ENCODE results near the gene LHX3.

The LHX3 gene

DNA sequence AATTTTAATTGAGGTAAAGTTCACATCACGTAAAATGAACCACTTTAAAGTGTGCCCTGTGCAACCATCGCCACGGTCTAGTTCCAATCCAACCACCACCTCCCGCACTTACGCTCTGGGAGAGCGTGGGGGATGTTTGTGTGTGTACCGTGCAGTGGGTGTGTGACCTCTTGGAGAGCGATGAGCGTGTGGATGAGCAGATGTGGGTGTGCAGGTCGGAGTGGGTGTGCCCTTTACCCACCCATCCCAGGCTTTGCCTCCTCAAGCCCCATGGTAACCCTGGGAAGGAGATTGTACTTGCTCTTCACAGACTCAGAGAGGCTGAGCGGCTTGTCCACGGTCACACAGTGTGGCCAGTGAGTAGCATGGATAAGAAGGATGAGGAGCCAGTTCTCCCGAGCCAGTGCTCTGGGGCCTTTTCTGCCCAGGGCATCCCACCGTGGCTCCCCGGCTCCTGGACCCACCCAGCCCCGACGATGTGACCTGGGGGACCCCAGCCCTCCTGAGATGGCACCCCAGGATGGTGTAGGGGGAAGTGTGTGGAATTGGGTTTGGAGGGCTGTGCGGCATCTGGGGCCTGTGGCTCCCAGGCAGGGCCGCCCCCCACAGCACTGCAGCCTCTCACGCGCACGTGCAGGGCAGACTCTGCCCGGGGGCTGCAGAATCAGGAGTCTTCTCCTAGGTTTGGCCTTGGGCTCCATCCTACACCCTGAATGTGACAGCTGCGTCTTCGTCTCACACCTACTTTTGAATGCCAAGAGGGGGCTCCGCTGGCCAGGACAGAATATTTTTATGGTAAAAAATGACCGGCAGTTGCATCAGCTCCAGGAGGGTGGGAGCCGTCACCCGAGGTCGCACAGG lies 13.6 kb downstream of the LHX3 start:
- DNase-seq, result no peak

DNA sequence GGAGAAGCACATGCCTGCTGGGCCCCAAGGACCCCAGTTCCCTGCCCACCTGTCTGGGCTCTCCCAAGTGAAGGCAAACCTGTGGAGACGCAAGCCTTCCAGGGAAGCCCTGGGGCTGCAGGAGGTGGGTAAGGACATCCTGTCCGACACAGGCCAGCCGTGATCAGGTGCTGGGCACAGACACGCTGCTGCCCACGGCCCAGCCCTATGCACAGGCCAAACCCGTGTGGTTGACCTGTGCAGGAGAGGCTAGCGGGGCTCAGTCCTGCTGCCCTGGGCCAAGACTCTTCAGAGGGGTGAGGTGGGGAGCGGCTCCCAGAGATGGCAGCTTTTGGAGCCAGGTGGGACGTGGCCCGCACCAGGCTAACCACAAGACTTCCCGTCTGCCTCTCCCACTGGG lies 14.3 kb downstream of the LHX3 start:
- no peak for DNase-seq

DNA sequence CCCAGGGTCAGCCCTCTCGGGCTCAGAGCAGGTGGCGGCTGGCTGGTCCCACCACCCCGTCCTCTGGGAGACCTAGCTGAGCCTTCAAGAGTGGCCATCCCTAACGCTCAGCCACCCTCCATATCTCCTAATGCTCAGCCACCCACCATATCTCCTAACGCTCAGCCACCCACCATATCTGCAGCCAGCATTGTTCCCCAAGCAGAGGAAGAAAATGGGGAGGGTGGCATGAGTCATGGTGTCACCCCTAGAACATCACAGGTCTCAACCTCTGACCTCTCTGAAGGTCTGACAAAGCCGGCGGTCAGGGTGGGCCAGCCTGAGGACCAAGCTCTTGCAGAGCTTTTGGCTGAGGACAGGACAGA lies 14.7 kb downstream of the LHX3 start:
- no peak for DNase-seq

DNA sequence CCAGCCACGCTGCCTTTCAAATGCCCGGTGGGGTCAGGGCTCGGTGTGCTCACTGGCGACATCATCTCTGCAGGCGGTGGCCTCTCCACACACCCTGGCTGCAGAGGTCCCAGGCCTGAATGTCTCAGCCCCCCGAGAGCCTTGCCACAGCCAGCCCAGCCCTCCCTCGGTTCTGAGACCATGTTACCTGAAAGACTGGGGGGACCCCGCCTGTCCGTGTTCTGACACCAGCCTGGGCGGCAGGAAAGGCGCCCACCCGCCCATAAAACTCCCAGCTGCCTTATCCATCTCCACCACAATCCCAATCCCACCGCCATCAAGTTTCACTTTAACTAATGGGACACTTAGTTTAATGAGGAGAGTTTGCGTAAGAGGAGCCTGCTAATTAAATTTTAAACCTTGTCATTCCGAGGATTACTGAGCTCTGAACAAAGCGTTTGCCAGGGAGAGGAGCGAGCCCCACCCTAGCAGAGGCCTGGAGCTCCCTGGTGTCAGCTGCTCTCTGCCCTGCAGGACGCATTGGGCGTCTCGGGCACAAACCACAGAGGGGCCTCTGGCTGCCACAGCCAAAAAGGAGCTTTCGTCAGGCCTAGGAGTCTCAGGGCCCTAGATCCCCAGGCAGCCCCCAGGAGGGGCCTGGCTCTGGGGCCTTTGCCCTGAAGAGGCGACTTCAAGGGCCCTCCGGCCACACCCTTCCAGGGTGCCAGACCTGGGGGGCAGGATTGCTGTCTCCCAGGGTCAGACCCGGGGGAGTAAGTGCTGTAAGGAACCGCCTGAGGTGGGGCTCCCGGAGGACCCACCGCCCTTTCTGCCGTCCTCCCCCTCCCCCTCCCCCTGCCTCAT lies 15.3 kb downstream of the LHX3 start:
- DNase-seq, result no peak

DNA sequence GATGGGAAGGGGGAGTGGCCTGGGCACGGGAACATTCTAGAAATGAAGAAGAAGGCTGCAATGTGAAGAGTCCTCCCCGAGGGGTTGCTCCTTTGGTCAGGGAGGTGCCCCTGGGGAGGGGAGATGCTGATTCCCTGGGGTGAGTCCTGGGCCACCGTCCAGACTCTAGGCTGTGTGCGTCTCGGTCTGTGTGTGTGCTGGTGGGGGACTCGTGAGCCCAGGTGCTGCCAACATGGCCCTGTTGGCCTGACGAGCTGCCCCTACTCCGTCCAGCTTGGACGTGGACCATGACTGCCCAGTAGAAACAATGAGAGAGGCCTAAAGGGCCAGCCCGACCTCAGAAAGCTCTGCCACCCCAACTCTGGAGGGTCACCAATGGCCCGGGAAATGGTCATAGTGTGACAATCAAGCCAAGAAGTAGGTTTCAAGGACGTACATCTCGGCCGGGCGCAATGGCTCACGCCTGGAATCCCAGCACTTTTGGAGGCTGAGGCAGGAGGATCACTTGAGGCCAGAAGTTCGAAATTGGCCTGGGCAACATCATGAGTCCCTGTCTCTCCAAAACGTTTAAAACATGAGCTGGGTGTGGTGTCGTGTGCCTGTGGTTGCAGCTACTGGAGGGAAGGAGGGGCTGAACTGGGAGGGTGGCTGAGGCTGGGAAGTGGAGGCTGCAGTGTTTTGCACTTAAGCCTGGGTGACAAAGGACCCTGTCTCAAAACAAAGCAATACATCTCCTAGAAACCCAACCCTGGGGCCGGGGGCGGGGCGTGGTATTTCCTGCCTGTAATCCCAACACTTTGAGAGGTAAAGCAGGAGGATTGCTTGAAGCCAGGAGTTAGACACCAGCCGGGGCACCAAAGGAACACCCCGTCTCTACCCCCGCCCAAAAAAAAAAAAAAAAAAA lies 17.0 kb downstream of the LHX3 start:
- DNase-seq, result no peak

DNA sequence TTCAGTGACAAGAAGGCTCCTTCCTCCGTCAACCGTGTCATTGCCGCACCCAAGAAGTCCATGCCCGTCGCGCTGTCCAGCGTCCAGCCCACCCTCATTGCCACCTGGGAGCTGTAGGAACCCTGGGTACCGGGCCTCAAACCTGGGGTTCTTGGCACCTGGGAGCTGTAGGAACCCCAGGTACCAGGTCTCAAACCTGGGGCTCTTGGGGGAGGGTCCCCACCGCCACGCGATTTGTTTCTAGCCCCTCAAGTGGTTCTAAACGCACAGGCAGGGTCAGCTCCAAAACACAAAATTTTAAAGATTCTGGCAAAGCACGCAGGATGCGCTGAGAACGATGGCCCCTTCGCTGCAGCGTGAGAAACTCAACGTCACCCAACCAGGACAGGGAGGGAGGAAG lies 17.7 kb downstream of the LHX3 start:
- no peak for DNase-seq

DNA sequence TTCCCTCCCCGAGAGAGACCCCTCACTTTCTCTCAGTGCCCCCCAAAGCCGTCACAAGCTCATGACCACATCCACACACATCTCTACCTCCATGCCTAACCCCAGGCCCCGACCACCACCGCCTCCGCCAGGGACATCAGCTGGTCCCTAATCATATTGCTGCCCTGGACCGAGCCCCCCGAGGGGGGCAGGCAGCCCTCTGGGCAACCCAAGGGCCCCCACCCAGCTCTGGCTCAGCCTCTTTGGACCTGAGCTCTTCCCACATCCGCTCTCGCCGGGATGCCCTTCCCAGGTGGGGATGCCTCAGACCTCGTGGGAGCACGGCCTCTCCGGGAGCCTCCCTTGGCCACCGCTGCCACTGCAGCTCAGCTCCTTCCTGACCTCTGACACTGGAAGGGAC lies 18.5 kb downstream of the LHX3 start:
- no peak for DNase-seq

DNA sequence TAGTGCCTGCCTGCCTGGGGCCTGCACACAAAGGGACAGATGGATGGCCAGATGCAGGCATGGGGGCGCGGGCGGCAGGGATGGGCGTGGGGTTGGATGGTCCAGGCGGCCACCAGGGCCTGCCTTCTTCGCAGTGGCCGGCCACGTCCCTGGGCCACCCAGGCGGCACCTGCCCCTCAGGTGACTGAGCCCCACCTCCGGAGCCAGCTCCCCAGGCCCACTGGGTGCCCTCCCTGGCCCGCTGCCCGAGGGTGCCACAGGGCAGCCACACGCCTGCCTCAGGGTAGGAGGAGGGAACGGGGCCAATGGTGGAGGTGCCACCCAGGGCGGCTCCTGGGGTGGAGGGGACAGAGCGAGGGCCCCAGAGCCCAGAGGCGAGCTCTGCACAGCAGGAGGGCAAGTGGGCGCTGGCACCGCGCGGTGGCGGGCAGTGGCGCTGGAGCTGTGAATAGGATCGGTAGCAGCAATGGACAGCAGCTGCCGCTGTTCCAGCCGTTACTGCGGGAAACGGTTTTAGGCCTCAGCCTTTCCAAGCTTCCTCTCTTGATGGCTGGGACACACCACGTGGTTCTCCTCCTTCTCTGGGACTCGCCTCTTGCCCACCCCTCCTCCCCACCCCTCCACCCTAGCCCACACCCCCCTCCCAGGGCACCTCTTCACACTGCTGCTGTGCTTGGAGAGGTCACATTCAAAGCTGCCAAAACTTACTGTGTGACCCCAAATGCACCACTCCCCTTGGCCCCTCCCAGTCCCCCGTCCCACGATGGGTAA lies 19.1 kb downstream of the LHX3 start:
- DNase-seq, result no peak

DNA sequence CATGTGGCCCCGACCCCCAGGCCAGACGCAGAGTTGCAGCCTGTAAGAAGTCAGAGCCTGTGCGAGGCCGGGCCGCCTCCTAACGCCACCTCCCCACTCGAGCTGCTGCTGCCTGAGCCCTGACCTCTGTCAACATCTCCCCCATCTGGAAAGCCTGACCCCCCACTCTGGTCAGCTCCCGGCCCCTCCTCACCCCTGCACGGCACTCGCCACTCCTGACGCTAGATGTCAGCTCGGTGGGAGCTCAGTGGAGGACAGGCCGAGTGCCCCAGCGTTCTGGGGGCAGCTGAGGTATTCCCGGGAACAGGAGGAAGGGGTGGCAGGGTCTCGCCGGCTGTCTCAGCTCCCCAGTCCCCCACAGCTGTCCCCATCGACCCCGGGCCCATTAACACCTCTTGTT lies 19.9 kb downstream of the LHX3 start:
- no peak for DNase-seq

DNA sequence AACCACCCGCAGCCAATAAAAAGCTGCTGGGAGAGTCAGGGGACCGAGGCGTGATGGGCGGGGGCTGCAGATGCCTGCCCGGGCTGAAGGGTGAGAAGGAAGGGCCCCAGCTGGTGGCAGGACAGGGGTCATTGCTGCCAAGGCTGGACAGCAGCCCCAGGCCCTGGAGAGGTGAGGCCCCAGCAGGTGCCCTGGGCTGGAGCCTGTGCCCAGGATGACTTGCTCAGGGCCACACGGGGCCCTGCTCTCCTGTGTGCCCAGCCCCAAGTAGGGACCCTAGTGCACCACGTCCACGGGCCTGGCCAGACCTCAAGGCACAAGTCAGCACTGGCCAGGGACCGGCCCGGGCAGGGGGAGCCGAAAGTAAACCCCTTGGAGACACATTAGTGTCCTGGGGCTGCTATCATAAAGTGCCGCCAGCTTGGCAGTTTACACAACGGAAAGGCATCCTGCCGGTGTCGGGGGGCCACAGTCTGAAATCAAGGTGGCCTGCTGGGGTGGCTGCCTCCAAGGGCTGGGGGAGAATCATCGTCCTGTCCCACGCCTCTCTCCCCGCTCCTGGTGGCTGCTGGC lies 22.0 kb downstream of the LHX3 start:
- DNase-seq, result no peak

DNA sequence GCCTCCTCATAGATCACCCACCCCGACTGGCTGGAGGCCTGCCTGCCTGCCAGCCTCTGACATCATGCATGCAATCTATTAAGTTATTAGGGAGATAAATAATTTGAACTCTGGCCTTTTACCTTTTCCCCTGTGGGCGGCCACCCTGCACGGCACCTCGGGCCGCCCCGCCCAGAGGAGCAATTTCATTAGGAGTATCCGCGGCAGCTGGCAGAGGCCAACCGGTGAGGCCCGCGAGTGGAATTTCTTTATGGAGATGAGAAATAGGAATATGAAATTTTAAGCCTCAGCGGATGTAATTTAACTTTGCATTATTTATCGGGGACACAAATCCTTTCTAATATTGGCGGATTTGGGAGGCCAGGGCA lies 22.5 kb downstream of the LHX3 start:
- no peak for DNase-seq

DNA sequence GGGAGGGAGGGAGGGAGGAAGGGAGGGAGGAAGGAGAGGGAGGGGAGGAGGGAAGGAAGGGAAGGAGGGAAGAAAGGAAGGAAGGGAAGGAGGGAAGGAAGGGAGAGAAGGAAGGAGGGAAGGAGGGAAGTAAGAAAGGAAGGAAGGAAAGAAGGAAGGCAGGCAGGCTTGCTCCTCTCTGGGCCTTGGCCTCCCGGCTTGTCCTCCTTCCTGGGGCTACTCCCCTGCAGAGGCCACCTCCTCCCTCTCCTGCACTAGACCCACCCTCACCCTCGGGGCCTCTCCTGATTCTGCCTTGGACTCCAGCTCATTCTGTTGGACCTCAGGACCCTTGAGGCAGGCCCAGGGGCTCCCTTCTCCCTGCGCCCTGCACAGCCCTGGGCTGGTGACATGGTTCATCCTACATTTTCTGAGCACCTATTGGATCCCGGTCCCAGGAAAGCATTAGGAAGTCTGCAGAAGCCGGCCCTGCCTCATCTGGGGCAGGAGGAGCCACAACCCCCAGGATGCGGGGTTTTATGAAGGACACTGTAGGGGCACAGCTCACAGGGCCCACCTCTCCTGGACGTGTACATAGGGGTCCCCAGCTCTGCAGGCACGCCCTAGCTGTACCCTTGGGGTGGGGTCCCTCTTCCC lies 23.0 kb downstream of the LHX3 start:
- no peak for DNase-seq

DNA sequence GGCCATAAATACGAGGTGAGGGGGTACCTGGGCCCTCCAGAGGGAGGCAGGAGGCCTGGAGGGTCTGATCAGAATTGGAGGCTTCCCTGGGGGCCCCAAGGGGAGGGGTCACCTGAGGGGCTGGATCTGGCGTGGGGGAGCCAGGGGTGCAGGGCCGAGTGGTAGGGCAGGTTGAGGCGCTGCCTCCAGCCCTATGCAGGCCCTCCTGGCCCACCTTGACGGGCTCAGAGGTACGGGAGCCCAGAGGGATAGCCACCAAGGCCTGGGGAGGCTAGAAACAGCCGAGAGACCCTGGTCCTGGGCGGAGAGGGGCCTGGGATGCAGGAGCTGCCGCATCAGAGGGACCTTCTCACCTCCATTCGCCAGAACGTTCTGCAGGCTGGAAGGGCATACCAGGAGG lies 24.3 kb downstream of the LHX3 start:
- no peak for DNase-seq

DNA sequence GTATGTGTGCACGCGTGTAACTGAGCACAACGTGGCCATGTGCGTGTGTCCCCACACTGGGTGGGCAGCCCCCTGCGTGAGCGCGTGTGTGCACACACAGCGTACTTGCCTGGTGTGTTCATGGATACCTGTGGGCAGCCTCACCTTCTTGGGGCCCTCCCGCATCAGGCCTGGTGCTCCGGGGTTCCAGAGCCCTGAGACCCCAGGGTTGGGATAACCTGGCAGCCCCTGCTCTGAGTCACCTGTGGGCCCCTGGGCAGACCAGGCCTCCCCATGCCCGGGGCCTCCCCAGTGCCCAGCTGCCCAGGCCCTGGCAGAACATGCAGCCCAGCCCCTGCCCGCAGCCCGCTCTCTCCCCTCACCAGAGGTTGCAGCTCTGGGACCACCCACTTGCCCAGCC lies 25.2 kb downstream of the LHX3 start:
- DNase-seq, result no peak

DNA sequence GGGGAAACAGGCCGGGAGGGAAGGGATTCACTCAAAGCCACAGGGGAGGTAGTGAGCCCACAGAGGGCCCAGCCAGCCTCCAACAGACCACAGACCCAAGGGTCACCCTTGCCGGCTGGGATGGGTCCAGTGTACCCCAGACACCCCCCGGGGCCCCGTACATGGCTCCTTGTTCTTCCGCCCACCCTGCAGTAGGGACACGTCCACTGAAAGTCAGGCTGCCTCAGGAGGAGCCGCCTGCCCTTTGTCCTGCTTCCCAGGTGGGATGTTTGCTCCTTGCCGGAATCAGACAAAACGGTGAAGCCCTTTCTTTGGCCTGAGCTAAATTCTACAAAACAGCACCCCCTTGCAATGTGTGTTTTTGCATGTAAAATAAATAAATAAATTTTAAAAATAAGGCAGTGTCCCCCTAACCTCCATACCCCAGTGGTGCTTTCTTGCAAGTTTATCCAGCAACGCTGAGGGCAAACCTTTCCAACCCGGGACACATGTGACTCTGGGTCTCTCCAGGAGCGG lies 25.8 kb downstream of the LHX3 start:
- no peak for DNase-seq

DNA sequence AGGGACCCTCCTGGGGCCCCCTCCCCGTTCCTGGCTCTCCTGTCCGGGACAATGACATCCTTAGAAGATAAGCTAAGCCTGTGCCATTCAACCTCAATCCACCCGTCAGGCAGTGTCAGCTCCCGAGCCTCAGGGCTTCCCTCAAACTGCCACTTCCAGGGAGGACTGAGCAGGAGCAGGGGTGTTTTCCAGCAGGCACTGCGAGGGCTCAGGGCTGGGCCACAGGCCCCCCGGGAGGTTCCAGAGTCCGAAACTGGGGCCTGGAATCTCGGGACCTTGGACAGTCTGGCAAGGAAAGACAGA lies 26.2 kb downstream of the LHX3 start:
- no peak for DNase-seq

DNA sequence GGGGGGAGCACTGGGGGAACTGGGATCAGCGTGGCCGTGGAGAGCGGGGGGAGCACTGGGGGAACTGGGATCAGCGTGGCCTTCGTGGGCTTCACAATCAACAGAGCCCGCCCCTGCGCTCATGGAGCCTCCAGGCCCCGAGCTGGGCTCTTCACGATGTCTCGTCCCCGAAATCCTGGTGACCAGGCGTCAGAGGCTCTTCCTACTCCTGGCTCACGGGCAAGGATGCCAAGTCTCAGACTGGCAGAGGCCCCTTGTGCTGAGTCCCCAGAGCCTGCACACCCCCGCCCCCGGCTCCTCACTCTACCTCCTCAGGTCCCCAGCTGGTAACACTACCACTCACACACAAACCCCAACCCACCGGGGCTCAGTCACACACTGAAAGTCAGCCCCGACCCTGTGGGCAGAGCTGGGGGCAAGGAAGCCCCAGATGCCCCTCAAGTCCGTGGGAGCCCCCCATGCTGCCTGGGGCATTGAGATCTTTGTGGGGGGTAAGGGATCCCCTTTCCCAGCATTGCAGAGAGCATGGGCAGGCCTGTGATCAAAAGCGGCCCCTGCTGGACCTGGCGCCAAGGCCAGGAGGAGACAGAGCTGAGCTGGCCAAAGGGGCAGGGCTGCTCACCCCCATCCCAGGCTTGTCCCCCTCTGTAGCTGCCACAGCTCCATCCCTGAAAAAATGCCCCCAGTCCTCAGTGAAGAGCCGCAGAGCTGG lies 26.7 kb downstream of the LHX3 start:
- DNase-seq, result no peak

DNA sequence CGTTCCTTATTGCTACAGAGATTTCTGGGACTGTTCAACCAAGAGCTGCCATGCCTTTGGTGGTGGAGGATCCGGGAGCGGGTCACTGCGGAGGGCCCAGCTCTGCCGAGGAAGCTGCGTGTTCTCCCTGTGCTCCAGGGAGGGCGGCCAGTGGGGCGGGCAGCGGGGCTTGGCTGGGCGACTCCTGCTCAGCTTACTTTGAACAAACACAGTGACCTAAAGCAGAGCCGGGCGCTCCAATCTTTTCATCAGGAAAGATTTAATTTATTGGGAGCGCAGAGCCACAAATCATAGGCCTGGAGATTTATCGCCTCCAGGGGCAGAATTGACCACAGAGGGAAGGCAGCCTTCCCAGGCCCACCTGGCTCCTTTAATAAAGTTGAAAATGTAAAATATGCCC lies 27.7 kb downstream of the LHX3 start:
- DNase-seq, result no peak

DNA sequence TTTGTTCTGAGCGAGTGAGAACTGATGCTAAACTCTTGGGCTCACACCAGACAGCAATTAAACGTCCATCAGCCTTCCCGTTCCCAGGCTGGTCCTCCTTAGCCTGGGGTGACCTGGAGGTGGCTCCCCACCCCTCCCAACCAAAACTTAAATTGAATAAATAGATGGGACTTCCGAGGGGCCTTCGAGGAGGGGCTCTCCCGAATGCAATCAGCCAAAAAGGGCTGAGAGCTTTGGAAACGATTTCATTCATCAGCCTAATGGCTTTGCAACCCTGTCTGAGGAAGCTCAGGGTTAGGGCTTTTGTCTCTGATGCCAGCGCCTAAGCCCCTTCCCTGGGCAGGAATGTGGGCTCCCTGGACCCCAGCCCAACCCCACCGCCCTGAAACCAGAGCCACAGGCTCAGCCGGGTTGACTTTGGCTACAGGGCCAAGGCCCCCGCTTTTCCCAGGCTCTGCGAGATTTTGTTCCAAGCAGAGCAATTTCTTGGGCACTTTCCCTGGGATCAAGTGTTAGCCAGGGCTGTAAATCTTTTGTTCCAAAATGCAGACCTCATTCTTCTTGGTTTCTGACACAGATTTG lies 29.2 kb downstream of the LHX3 start:
- DNase-seq, result no peak

DNA sequence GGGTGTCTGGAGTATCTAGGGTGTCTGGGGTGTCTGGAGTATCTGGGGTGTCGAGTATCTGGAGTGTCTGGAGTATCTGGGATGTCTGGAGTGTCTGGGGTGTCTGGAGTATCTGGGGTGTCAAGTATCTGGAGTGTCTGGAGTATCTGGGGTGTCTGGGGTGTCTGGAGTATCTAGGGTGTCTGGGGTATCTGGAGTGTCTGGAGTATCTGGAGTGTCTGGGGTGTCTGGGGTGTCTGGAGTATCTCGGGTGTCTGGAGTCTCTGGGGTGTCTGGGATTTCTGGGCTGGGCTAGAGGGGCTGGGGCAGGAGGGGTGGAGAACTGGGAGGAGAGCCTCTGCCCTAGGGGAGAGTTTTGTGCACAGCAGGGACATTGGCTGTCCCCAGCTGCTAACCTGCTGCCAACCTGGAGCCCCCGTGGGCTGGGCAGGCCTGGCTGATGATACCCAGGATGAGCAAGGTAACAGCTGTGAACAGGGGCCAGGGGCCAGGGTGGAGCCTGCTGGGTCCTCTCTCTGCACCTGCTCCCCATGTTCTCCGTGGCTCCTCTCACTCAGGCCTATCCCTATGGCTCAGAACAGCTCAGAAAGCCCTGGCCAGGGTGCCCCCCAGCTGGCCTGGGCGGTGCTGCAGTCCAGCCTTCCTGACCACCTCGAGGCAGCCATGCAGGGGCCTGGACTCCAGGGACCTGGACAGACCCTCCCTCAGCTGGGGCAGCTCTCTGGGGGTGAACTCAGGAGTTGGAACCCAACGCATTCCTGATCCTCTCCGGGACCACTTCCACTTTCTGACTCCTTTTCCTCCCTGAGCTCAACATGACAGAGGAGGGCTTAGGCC lies 29.9 kb downstream of the LHX3 start:
- no peak for DNase-seq
